Measurements from ENCODE around the gene CBLB.

CBLB gene

GRCh38 chr3:105618556-105618955 is 250.3 kb downstream of the CBLB start:
- DNase-seq (ENCODE audit: low read depth): no peak

GRCh38 chr3:105616374-105617121 is 252.3 kb downstream of the CBLB start:
- no peak for DNase-seq (ENCODE audit: low read depth)

GRCh38 chr3:105615814-105616213 is 253.0 kb downstream of the CBLB start:
- no peak for DNase-seq (ENCODE audit: low read depth)

GRCh38 chr3:105614288-105615030 is 254.4 kb downstream of the CBLB start:
- DNase-seq (ENCODE audit: low read depth): no peak

- no peak for DNase-seq (ENCODE audit: low read depth)
These were observed 255.7 kb downstream of the CBLB start for GRCh38 chr3:105613120-105613519.

- no peak for DNase-seq (ENCODE audit: low read depth)
These were observed 257.3 kb downstream of the CBLB start for GRCh38 chr3:105611304-105612192.

GRCh38 chr3:105610473-105610872 is 258.3 kb downstream of the CBLB start:
- no peak for DNase-seq (ENCODE audit: low read depth)

GRCh38 chr3:105608623-105609022 is 260.2 kb downstream of the CBLB start:
- DNase-seq (ENCODE audit: low read depth): no peak

- DNase-seq (ENCODE audit: low read depth): no peak
These were observed 262.8 kb downstream of the CBLB start for GRCh38 chr3:105606016-105606415.
